HG02852 (cell line): ENCODE results near the gene ARHGEF12.

Source experiments
- ATAC-seq: cut with Tn5 transposase; IDR thresholded peaks from one replicate; pipeline ENCODE4 v1.9.1; 2021; ENCODE audit warnings: mild to moderate bottlenecking, moderate library complexity; ENCODE audit not compliant: unreplicated experiment

The ARHGEF12 gene

DNA sequence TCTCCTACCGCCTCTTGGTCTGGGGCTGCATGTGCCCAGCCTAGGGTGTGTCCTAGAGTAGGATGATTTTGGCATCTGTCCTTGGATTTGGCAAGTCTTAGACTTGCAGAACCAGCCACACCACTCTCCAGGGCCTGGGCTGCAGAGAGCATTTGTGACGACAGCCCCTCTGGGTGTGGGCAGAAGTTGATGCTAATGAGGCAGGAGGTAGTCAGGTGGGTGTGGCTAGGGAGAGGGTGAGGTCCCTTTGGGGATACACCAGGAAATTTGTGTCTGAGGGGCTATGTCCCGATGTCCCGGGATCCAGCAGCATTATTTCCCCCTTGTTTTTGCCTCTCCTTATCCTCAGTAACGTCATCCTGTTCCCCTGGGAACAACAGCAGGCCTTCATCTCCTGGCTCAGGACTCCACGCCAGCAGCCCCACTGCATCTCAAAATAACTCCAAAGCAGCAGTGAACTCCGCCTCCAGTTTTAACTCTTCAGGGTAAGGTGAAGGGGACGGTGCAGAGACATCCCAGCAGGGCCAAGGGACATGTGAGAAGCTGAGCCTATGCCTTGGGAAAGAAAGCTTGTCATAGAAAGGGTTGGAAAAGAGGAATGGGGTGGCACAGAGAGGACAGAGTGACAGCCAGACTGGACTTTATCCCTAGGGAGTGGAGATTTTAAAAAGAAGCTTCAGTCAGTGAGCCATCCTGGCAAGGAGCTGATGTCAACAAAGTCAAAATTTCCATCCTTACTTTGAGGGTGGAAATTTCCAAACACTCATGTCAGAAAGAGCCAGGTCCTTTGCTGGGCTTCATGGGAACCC lies 19.1 kb upstream of the ARHGEF12 start:
- no peak for ATAC-seq

DNA sequence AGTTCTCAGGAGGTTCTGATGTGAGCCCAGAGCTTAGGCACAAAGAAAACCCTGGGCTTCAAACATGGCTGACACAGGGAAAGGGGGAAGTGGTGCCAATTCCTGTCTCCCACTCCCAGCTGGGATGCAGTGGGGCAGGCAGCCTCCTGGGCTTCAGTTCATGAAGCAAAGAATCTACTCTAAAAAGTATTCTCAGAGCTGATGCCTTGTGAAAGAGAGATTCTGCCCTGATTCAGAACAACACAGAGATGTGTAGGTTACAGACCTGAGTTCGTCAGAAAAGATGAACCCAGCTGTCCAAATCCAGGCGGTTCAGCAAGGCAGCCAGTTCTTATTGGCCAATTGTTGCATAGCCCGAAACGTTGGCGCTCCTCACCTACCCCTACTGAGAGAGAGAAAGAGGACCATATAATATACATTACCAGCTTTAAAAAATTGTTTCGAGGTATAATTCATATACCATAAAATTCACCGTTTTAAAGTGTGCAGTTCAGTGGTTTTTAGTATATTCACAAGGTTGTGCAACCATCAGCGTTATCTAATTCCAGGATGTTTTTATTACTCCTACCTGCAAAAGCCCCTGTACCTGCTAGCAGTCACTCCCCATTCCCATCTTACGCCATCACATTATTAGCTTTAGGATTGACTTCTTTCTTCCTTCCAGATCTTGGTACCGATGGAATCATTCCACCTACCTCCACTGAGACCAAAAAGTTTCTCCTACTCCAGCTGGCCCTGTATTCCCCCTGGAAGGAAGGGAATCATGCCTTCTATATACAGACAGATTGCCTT lies 18.3 kb upstream of the ARHGEF12 start:
- ATAC-seq: no peak

DNA sequence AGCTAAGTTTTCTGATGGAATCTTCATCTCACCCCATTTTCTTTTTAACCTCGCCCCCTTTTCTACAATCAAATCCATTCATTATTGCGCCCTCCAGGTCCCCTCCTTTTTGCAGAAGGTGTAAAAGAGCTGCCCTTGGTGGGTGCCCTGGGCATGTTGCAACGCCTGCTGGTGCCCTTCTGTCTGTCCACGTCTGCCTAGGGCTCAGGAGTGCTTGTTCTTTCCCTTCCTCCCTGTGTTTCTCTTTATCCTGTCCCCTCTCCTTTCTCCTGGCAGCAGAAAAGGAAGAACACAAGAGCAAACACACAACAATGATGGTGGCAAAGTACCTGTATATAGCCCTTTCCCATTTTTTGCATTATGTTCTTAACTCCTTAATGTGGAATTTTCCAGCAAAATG lies 17.3 kb upstream of the ARHGEF12 start:
- ATAC-seq: no peak

DNA sequence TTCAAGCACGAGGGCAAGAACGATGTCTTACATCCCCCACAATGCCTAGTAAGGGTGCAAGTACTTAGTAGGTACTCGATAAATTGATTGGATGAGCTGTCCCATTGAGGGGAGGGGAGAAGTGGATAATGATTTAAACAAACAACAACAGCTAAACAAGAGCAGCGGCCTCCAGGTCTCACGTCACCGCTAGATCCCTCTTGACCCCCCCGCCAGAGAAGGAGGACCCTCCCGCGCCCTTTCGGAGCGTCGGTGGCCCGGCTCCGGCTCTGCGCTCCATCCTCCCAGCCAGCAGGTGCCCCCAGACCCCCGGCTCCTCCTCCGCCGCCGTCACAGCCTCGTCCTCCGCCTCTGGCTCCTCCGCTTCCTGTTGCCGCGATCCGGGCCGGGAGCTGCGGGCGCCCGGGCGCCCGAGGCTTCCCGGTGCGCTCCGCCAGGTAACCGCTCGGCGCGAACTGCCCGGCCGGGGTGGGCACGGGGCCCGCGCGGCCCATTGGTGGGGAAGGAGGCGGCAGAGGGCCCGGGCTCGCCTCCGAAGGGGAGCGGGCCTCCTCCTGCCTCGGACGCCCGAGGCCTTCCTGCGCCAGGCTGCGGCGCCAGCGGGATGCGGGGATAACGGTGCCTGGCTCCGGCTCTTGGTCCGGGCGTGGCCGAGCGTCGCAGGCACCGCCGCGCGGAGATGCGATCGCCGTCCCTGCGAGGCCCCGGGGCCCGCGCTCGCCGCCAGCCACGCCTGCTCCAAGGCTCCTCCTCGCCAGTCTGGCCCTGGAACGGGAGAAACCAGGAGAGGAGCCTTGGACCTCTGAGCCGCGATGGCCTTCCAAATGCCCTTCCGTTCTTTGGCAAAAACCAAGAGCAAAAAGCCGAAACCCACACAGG lies 11.0 kb upstream of the ARHGEF12 start, which contains the start of gene TLCD5:
TSS of gene TLCD5 (plus strand) at position 368 of the 879 bp plus-strand sequence. CDS start 2,143 bp downstream, outside the sequence.
- ATAC-seq: peak; percentile 60

DNA sequence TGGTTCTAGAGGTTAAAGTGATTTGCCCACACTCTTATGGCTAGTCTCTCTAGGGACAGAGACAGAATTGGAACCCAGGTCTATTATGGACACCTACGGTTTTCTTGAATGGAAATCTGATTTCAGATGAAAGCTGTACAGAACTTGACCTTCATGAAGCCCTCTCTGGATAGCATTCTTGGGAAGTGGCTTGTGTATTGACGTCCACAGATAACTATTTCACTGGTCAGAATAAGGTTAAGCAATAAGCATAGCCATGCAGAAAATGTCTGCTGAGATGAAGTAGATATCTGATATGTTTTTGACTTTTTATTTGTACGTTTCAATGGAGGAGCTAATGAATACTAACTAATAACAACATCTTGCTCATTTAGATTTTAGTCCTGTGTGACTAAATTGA lies 10.0 kb upstream of the ARHGEF12 start:
- no peak for ATAC-seq

DNA sequence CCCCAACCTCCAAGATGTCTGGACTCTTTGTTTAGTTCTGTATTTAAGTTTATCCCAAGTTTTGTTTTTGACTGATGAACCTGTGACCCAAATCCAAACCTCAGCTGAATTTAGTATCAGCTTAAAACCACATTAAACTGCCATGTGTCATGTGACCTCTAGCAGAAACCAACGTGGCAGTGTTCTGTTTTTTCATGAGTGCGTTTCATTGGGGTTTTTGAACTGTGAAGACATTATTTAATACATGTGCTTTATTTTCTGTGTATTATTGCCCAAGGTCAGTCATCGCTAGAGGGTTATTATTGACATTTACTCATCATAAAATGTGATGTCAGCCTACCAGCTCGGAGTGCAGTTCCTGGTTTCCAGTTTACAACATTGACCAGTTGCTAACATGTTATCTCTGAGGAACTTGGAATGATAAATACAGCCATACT lies 9.3 kb upstream of the ARHGEF12 start:
- no peak for ATAC-seq

DNA sequence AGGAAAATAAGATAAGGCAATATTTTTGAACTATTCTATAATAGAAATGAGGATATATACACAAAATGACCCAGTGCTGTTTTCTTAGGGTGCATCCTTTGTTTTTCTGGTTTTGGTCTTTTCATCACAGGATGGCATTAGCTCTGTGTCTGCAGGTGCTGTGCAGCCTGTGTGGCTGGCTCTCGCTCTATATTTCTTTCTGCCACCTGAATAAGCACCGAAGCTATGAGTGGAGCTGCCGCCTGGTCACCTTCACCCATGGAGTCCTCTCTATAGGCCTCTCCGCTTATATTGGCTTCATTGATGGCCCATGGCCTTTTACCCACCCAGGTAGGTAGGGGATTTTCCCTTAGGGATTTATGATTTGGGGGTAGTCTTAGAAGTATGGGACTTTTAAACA lies 8.9 kb upstream of the ARHGEF12 start:
- ATAC-seq: no peak

DNA sequence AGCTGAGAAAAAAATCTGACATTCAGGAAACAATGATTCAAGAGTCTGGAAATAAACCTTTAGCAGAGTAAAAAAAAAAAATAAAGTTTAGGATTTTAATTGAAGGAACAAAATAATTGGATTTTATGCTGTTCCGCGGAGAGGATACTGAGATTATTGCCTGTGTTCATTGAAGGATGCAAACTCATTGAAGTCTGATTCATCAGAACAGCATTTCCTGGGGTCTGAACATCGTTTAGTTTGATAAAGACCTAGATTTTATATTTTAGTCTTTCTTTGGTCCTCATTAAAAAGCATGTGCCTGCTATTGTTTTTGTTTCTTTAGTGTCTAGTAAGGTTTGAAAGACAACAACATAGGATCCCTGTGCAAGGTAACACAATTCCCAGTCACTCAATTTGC lies 6.7 kb upstream of the ARHGEF12 start:
- ATAC-seq: no peak

DNA sequence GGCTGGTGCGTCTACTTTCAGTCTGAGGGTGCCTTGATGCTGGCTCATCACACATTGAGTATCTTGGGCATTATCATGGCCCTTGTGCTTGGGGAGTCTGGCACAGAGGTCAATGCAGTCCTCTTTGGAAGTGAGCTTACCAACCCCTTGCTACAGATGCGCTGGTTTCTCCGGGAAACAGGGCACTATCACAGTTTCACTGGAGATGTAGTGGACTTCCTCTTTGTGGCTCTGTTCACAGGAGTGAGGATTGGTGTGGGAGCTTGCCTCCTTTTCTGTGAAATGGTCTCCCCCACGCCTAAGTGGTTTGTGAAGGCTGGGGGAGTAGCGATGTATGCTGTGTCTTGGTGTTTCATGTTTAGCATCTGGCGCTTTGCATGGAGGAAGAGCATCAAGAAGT lies 6.2 kb upstream of the ARHGEF12 start:
- no peak for ATAC-seq

DNA sequence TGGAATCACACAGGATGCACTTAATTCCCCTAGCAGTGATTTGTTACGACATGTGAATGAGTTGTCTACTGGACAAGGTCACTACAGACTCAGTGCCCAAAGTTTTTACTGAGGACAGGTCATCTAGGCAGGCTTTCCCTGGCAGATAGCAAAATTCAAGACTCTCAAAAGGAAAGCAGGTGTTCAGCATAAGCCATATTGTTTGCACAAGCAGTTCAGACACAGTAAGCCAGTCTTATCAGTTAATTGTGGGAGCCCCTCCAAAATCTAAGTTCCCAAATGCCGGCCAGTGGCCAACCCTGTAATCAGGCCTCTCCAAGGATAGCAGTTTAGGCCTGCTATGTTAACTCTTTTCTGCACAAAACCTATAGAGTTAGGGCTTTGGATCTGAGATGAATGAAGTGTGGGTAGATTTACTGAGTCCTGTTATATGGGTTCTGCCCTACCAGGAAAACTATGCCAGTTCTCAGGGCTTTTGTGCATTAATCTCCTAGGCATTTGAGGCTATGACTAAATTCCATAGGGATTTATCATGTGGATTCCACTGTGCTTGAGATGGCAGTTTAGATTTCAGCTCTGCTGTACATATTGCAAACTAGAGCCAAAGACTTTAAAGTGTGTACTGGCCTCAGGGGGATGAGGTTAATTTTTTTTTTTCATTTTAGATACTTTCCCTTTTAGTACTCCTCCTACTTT lies 4.8 kb upstream of the ARHGEF12 start:
- no peak for ATAC-seq

DNA sequence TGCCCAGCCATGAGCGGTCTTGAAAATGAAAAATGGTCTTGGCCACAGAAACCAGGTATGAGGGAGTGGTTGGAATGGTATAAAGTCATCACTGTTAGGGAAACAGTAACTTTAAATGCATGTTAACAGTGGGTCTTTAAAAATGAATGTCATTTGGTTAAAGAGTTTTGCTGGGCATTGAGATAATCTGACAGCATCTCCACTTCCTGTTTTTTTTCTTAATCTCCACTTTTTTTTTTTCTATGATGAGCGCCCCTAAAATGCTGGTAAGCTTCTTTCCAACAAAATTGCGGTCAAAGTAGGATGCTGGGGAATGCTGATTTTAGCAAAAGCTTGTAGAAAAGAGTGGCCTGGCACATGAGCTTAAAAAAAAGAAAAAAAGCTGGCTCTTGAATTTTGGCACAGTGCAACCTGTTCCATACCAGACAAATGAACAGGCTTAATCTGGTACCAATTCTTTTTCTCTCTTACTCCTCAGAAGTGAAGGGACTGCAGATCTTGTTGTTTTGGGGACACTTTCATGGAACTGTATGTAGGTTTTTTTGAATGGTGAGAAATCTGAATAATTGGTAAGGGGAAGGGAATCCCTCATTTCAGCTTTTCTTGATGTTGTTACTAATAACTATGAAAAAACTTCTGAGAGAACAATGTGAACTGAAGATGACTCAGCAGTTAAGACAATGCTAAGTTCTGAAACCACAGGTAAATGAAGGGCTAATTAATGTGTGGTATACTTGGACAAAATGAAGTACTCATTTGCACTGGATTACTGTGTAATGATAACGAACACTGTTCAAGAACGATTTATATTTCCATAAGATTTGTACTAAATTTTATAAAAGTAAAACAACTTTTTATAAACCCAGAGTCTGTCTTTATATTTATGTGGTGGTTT lies 3.1 kb upstream of the ARHGEF12 start:
- no peak for ATAC-seq

DNA sequence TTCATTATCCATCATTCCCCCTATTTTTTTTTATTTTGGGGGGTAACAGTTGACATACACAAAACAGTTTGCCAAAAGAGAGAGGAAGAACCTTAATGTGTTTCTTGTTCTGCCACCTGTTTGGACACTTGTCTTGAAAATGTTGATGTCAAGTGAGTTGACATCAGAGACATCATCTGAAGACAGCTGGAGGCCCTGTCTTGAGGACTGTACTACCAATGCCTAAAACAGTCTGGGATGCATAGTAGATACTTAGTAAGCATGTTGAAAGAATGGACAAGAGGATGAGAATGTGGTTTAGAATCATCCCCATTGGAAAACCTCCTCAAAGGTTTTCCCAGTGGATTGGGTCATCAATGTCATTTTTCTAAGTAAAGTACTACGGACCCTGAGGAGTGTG lies 2.4 kb upstream of the ARHGEF12 start:
- no peak for ATAC-seq

DNA sequence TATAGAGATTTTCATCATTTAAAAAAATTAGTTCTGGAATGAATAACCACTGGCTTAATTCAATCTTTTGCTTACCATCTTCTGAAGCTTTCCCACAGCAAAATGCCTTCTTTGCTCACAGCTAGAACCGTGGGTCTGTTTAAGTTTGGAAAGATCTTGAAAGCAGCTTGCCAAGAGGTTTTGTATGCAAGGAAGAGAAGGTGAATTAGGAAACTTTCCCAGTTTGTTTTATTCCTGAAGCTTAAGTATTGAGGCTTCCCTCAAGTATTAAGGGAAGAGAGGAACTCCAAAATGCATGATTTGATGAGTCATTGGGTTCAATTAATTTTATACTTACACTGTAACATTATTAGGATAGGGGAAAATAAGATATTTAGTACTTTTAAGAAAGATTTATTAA lies 1.9 kb upstream of the ARHGEF12 start:
- no peak for ATAC-seq

DNA sequence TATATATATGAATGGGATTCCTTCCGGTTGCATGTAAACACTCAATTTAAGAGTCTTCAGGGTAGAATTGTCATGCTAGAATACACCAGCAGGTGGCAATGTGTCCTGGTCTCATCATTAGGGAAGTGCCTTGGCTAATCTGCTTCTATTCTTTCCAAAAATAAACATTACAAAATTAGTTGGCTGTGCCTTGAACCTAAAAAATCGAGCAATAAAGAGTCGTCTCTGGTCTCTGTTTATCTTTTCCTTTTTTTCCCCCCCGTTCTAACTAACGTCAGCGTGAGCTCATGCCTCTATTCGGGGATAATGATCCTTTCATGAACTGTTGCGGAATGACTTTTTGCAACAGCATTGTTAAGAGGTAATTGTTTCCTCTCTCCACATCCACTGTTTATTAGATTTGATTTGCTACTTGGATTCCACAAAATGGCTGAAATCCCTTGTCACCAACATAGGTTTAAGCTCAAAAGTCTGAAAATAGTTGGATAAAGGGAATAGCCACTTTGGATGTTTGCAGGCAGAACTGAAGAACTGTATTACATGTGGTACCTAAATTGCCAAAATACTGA lies 1.2 kb upstream of the ARHGEF12 start:
- no peak for ATAC-seq

DNA sequence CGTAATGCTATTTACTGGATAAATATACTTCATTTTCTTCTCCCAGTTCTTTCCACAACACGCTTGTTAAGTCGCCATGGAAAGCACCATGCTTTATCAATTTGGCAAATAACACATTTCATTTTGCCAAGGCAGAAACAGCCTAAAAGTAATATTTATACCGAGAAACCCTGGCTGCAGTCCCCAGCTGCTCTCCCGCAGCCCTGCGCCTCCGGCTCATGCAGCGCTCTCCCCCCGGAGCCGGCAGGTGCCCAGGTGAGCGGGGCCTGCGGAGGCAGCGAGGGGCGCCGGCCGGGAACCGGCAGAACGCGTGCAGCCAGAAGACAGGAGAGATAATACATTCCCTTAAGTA lies 681 bp upstream of the ARHGEF12 start:
- peak; percentile 23 for ATAC-seq

DNA sequence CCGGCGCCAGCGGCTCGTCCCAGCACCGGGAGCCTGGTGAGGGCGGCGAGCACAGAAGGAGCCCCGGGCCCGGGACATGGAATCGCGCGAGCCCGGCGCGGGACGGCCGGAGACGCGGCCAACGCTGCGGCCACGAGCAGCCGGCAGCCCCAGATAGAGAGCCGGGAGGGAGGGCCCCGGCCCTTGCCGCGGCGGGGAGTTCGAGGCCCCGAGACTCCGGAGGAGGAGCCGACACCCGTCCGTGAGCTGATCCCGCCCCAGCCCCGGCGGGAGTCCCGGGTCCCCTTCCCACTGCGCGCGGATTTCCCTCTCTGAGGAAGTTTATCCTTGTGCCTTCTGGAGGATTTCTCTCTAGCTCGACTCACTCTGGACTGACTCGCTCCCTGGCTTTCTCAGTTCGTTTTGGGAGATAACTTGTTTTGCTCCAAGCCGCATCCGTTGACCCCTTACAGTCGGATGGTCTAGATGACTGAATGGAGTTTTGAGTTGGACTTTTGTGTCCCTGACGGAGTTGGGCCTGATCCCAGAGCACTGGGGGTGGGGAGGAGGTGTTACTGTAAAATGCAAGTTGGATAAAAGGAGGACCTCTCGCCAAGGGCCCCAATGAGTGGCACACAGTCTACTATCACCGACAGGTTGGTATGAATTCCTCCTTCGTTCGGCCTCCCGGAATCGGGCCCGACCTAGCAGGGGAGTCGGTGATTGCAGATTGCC lies 585 bp downstream of the ARHGEF12 start:
- peak; percentile 39 for ATAC-seq

DNA sequence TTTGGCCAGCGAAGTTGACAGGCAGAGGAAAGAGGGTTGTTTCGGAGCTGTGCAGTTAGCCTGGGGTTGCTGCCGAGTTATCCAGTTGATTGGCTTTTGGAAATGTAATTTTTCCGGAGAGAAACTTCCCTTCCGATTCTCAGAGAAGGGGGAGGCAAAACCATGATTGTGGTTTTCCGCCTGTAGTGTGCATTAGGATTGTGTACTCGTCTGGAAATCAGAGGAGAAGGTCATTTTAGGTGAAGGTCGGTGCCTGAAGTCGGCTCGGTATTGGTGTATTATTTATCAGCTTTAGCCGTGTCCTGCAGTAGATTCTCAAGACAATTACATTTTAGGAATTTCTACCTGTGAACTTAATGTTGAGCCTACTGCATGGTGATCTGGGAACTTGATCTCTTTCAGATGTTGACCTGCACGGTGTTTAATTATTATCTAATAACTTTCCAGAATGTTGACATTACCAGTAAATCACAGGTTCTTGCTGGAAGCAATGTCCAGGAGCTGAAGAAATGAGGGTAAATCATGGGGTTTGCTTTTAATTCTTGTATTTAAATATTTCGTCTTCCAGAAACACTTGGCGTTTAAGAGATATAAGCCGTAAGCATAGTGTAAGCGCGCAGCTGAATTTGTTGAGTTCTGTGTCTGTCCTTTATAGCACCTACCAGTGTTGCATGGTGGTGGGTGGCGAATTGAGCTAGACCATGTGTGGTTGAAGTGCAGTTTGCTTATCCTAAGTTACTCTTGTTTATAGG lies 1.3 kb downstream of the ARHGEF12 start:
- ATAC-seq: no peak
